ENCODE data around the gene APOL1.
A peak's percentile ranks its signal among the peaks of the same experiment; 100 is the strongest.
"Not testable (repeated sequence)": the region's sequence is repeated elsewhere in the genome, so short reads cannot be mapped to it uniquely, and the experiment has no call there.

APOL1 gene, protein sequence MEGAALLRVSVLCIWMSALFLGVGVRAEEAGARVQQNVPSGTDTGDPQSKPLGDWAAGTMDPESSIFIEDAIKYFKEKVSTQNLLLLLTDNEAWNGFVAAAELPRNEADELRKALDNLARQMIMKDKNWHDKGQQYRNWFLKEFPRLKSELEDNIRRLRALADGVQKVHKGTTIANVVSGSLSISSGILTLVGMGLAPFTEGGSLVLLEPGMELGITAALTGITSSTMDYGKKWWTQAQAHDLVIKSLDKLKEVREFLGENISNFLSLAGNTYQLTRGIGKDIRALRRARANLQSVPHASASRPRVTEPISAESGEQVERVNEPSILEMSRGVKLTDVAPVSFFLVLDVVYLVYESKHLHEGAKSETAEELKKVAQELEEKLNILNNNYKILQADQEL

DNA sequence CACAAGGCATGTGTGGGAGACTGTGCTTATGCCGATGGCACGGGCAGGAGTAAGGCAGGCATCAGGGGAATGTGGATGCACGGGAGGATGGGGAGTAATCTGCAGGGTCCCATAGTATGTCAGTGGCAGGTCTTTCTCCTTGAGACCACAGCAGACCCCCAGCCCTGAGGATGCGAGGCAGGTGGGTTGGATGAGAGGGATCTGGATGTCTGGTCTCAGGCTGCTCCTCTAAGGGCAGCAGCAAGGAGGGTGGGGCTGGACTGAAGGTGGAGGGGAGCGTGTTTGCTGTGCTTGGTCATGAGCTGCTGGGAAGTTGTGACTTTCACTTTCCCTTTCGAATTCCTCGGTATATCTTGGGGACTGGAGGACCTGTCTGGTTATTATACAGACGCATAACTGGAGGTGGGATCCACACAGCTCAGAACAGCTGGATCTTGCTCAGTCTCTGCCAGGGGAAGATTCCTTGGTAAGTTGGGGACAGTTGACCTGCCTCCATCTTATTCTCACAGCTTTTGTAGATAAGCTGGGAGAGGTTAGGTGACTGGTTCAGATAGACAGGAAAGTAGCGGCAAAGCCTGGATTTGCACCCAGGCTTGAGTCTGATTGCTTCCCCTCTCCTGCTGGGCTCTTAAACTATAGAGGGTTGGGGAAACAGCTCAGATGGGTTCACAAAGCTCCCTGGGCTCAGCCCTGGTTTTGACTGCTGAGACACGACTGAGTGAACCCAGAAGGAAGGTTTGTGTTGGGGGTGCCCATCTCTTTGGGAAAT is at the start of gene APOL1:
APOL1 (plus strand) TSS at position 380 of the 769 bp plus-strand sequence. CDS start 1,823 bp downstream, outside the sequence.
- peak; percentile 77 for DNase-seq

DNA sequence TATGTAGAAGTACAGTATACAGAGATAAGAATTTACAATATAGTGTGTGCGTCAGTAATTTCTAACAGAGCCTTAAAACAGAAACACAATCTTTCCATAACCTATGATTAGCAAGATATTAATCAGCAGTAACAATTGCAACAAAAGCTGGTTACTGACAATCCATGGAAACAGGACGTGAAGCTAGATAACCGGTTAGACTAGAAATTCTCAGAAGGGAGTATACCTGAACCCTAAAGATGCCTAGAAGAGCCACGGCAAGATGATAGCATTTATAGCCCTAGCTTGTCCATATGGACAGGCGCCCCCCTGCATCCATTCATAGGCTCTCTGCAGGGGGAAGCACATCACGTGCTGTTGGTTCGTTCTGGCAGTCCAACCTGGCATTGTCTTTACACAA is 49.5 kb upstream of the APOL1 start:
- DNase-seq: not testable (repeated sequence)

DNA sequence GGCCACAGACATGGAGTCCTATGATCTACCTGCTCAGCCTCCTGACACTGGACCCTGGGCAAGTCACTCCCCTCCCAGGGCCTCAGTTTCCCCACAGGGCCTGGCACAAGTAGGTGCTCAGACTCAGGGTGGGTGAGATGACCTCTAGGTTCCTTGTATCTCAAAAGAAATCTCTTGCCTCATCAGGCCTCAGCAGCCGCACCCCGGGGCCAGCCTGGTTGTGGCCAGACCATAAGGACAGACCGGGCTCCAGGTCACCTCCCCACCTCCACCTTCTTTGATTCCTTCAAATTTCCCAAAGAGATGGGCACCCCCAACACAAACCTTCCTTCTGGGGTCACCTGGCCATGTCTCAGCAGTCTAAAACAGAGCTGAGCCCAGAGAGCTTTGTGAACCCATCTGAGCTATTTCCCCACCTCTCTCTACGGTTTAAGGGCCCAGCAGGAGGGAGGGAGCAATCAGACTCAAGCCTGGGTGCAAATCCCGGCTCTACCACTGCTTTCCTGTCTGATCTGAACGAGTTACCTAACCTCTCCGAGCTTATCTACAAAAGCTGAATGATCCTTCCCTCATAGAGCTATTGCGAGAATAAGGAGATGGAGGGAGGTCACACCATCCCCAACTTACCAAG is 48.8 kb upstream of the APOL1 start:
- DNase-seq: no peak

DNA sequence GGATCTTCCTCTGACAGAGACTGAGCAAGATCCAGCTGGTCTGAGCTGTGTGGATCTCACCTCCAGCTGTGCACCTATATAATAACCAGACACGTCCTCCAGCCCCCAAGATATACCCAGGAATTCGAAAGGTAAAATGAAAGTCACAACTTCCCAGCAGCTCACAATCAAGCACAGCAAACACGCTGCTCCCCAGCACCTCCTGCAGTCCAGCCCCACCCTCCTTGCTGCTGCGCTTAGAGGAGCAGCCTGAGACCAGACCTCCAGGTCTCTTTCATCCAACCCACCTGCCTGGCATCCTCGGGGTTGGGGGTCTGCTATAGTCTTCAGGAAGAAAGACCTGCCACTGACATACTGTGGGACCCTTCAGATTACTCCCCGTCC is 48.3 kb upstream of the APOL1 start:
- DNase-seq: no peak

DNA sequence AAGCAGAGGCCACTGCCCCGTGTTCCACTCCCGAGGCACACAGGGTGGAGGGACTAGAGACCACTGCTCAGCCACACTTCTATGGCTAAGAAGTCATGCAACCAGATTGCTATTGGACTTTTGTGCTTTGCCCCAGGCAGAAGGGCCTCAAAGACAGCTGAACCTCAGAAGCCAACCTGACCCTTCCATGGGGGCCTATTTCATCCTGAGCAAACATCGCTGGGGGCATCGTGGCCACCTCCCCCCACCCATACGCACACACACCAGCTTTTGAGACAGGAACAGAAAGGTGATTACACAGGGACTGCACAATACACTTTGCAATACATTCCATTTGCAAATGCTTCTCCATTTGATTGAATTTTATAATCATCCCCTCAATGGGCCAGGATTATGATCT is 47.4 kb upstream of the APOL1 start:
- not testable (repeated sequence) for DNase-seq

DNA sequence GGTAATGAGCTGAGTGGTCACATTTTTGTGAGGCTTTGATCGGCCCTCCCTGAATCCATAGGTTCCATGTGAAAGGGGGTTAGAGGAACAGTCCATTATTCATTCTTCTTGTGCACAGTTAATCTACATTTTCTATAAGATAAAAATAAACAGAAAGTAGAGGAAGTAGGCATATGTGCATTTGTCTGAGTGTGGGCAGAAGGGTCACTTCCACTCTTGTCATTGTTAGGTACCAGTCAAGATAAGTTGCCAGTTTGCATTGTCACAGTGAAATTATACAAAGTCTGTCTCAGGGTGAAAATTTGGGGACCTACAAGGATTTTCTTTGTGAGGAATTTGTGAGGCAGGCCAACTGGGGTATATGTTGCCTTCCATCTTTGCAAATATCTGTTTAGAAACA is 46.7 kb upstream of the APOL1 start:
- DNase-seq: no peak

DNA sequence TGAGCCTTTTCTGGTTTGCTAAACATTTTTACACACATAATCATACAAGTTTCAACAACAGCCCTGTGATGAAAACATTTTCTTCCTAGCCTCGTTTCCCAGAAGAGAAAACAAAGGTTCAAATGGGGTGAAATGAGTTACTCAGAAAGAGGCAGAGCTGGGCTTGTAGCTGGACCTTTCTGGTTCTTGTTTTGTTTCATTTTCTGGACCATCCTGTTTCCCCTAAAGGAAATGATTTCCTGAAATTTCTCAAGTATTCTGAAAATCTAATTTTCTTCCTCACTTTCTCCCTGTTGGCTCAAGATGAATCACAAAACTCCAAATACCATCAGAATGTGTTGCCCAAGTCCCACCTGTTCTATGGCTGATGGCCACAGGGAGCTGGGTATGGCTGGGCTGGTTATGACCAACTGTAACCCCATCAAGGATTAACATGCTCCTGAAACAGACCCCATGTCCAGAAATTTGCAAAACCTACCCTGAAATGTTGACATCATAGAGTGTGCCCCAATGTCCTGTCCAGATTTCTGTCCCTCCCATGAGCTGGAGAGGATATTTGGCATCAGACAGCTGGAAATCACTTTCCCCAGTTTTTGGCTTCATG is 44.7 kb upstream of the APOL1 start:
- DNase-seq: no peak

DNA sequence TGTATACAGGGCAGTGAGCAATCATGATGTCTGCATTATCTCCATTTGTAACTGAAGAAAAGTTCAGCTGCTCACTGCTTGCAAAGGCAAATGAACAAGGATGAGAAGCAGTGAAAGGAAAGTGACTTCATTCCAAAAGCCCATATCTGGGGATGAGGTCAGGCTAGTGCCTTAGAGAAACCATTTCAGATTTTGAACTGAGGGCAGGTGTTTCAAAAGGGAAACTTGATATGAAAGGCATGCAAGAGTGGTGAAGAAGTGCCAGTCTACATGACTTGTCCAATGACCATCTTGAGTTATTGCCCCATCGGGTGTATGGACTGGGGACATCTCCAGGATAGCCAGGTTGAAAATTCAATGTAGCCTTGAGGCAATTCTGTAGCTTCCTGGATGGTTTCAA is 44.0 kb upstream of the APOL1 start:
- no peak for DNase-seq

DNA sequence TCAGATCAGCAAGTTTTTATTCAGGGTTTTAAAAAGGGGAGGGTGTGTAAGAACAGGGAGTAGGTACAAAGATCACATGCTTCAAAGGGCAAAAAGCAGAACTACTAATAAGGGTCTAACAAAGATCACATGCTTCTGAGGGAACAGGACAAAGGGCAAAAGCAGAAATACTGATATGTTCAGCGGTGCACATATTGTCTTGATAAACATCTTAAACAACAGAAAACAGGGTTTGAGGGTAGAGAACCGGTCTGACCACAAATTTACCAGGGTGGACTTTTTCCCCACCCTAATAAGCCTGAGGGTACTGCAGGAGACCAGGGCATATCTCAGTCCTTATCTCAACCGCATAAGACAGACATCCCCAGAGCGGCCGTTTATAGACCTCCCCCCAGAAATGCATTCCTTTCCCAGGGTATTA is 43.4 kb upstream of the APOL1 start:
- not testable (repeated sequence) for DNase-seq

DNA sequence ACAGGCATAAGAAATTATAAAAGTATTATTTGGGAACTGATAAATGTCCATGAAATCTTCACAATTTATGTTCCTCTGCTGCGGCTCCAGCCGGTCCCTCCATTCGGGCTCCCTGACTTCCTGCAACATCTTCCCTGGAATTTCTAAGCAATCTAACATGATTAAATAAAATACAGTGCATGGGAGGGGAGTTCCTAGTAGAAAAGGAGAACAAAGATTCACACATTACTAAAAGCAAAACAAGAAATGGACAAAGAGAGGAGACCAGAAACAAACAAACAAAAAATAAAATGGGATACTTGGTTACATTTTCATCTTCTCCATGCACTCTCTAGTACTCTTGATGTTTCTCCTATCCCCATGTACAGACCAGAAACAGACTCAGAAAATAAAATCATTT is 42.7 kb upstream of the APOL1 start:
- no peak for DNase-seq

DNA sequence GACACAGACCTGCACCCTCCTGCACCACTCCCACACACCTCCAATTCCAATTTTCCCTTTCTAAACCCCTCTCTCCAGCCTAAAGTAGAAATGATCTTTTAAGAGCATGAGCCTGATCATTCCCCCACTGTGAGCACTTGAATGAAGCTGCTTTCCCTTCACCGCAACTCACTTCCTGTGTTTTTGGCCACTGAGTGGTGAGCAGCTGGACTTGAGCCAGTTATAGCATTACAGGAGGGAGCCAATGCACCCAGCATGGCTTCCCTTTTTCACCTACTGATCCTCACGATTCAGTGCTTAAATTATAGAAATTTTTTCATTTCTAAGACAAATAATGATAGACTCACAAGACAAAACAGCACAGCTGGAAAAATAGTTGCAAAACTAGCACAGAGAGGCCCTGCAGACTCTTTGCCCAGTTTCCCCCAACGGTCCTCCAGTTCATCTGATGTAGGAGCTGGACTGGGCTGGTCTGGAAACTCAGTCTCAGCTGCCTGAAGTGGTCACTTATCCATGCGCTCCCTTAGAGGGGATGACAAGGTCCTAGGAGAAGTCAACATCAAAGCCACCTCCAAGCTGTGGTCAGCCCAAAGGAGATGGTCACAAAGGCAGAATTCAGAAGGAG is 41.6 kb upstream of the APOL1 start:
- DNase-seq: no peak

DNA sequence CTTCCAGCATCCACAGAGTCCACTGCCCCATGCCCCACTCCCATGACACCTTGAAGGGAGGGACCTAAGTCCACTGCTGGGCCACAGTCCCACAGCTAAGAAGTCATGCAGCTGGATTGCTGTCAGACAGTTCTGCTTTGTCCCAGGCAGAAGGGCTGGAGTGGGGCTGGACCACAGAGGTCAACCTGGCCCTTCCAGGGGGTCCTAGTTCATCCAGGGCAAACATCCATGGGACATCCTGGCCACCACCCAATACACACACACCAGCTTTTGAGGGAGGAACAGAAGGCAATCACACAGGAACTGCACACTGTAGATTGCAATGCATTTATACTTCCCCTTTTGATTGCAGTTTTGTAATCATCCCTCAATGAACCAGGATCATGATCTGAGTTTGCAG is 40.0 kb upstream of the APOL1 start:
- DNase-seq: no peak

DNA sequence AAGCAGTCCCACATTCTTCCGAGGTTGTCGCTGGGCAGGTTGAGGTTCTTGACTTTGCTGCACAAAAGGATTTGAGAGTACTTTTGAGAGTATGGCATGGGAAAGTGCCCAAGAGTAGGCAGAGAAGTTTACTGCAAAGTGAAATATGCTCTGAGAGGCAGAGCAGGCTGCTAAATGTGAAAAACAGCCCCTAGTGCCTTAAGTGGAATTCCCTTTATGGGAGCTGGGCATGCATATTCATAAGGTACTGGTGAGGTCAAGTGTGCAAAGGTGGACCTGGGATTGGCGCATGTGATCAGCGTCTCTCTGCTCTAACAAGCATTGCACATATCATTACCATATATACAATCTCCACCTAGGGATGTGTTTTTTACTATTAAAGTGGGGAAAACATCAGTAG is 39.3 kb upstream of the APOL1 start:
- no peak for DNase-seq

DNA sequence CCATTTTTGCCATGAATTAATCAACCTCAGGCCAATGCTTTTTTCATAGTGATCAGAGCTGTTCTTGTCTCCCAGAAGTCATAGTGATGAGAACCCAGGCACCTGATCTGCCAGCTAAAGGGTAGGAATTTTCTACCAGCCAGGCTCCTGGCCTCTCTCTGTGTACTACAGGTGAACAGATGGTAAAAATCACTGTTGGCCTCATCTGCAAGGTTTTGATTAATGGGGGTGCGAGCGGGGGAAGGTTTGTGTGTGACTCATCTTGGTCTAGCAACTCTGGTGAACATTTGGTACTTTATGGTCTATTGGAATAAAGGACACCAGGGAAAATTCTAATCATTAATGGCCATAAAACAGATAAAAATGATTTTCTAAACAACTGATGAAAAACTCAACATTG is 37.0 kb upstream of the APOL1 start:
- DNase-seq: no peak

DNA sequence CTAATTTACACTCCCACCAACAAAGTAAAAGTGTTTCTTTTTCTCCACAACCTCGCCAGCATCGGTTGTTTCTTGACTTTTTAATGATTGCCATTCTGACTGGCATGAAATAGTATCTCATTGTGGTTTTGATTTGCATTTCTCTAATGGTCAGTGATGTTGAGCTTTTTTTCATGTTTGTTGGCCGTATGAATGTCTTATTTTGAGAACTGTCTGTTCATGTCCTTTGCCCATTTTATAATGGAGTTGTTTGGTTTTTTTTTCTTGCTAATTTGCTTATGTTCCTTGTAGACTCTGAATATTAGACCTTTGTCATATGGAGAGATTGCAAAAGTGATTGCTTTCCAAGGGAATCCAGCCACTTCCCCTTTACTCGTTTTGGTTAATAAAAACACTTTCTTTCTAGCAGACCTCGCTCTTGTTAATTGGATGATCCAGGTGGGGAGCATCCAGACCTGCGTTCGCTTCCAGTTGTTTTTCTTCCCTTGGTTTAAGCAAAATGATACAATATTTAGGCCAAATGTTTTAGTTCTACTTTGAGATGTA is 34.2 kb upstream of the APOL1 start:
- DNase-seq: no peak

DNA sequence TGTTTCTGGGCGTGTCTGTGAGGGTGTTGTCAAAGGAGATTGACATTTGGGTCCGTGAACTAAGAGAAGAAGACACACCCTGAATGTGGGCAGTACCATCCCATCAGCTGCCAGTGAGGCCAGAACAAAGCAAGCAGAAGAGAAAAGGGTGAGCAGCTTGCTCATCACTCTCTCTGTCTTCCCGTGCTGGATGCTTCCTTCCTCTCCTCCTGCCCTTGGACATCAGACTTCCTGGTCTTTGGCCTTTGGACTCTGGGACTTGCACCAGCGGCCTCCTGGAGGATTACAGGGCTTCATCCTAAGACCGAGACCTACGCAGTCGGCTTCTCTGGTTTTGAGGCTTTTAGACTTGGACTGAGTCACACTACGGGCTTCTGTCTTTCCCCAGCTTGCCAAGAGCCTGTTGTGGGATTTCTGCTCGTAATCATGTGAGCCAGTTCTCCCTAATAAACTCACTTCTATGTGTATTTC is 32.4 kb upstream of the APOL1 start:
- DNase-seq: no peak

DNA sequence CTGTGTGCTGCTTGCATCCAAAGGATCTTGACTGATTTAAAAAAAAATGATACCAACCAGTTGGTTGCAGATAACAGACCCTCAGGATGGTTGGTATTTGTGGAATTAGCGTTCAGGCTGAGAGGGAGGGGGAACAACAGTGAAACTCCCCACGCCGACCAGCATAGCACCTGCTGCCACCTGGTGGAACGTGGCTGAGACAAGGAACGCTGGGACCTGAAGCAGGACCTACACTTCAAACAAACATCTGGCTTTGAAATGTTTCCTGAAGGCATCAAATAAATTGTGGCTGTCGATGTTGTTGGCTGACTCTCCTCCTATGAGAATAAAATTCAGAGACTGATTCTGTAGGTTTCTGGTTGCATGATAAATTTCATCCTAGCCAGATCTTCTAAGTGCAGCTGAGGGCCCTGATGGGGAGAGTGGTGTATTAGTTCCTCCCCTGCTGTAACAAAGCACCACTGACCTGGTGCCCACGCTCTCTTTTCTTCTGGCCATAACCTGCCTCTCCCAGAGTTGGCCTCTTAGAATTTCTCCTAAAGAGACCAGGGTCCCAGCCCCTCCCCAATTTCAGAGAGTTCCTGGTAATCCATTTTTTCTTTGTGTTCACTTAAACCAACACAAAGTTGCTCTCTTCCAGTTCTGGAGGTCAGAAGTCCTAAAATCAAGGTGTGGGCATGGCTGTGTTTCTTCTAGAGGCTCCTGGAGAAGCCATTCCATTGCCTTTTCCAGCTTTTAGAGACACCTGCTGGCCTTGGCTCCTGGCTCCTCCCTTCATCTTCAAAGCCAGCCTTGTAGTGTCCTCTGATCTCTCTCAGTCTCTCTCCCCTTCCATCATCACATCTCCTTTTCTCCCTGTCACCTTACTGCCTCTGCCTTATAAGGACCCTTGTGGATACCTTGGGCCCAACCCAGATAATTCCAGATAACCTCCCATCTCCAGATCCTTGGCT is 30.9 kb upstream of the APOL1 start:
- peak; percentile 54 for DNase-seq

DNA sequence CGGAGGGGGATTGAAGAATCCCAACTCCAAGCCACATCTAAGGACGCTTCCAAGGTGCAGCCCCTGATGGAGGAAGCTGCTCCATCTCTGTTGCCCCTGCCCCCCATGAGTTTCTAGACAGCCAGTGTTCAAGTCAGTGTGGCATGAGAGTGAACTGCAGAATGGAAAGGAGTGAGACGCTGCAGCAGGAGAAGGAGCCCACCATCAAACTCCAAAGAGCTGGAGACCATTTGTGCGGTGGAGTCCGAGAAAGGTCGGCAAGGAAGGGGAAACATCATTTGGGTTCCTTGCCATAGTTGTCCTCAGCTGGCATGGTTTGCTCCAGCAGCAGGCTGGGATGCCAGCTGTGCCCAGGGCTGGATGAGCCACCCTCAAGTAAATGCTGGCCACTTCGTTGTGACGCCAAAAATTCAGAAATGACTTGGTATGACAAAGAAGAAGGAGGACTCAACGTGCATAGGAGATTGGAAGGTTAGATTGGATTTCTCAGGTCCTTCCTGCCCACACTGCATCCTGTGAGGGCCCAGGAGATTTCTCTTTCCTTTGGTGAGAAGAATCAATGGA is 30.0 kb upstream of the APOL1 start:
- no peak for DNase-seq

DNA sequence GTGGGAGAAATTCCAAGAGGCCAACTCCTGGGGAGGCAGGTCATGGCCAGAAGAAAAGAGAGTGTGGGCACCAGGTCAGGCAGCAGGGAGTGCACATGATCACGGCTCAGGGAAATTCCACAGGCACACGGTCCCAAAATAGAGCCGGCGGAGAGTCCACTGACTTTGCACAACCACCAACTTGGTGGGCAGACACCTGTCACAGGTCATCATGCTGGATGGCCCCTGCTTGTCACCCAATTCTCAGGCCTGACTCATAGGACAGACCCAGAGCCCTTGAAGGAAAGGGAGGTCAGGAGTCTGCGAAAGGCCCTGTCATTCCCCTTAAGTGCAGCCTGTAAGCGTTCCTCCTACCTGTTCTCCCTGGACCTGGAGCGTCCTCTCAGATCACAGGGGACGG is 29.4 kb upstream of the APOL1 start:
- DNase-seq: no peak

DNA sequence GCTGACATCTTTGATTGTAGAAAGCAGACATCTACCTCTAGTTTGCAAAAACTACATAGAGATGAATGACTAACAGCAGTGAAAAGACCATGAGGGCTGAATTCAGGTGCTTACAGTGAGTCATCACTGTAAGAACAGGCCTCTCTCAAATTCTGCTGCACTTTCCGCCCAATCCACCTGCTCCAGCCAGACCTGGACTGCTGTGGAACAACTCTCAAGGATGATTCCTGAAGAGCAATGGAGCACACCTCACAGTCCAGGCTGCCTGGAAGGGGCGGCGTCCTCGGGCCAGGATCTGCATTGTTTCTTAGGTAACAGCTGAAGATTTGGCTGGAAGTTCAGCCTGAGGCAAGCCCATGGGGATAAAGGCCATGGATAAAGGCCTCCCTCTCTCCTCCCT is 28.7 kb upstream of the APOL1 start:
- no peak for DNase-seq

DNA sequence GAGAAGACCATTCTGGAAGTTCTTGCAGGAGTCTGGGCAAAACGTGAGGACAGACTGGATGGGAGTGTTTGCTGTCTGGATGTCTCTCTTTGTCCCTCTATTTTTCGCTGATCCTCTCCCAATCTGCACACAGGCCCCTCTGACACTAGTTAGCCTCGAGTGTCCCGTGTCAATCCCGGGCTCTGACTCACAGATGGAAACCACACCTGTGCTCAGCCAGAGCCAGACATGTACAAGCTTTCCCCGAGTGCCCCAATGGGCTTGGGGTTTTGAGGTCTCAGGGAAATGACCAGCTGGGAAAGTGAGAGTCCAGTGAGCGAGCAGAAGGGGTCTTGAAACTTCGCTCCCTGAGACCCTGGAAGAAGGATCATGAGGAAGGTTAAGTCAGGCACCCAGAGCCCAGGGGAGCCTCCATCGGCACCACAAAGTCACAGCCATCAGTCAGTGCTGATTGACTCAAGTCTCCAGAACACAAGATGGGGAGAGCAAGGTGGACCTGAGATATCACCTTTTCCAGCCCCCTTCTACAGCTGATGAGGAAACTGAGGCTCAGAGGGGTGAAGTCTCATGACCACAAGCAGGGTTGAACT is 27.5 kb upstream of the APOL1 start:
- DNase-seq: no peak

Measured in CD4-positive, alpha-beta T cell treated with Interleukin-17A for 1 hour (primary cell).